Cardiac muscle cell (in vitro differentiated cells and primary cell): Measurements from ENCODE around the gene ST6GALNAC2. TPM values are rescaled to one million over a fixed set of nuclear protein-coding genes. Genes with fewer than 3 reads are reported as not detected.
"Not testable (repeated sequence)": the region's sequence is repeated elsewhere in the genome, so short reads cannot be mapped to it uniquely, and the experiment has no call there.

Source experiments
- DNase-seq, 2 donors: peaks; one replicate each; pipeline versions ENCODE4 v3.0.0 to v3.0.0-alpha.2; 2010 to 2017; ENCODE audit warnings: low read depth in 1 of 2, low spot score in 1 of 2
- H3K27ac ChIP-seq: fragments of 200-600 bp; sonication (generic); 2 replicates; pipeline ENCODE4 v1.5.1; 2016
- H3K27me3 ChIP-seq: fragments of 200-600 bp; sonication (generic); 2 replicates; pipeline ENCODE4 v1.6.0; 2016; ENCODE audit warnings: control low read depth
- H3K36me3 ChIP-seq: fragments of 200-600 bp; sonication (generic); 2 replicates; pipeline ENCODE4 v1.5.1; 2016; ENCODE audit warnings: control low read depth
- H3K4me1 ChIP-seq: fragments of 200-600 bp; sonication (generic); 2 replicates; pipeline ENCODE4 v1.8.1; 2017; ENCODE audit warnings: low read depth, mild to moderate bottlenecking, mixed run types
- H3K4me3 ChIP-seq: fragments of 200-600 bp; sonication (generic); 2 replicates; pipeline ENCODE4 v1.5.1; 2016; ENCODE audit warnings: mild to moderate bottlenecking
- H3K9me3 ChIP-seq: fragments of 200-600 bp; sonication (generic); 2 replicates; pipeline ENCODE4 v1.5.1; 2017; ENCODE audit warnings: low read depth, mild to moderate bottlenecking, control low read depth
- CTCF ChIP-seq: IDR thresholded peaks from 2 replicates; pipeline ENCODE4 v1.5.1; 2012; ENCODE audit warnings: low read depth, mild to moderate bottlenecking, low read length
- polyA plus RNA-seq: library from polyadenylated mRNA; unstranded; fragments of >200 nt; fragmentation: Nextera tagmentation; extraction: Ambion mirVana; gene quantifications from 2 replicates; pipeline ENCODE4 v1.2.1, GENCODE V29; 2016
- total RNA-seq: library from RNA; depleted of rRNA; stranded (reverse); fragments of >200 nt; gene quantifications from 2 replicates; pipeline ENCODE4 v1.2.3, GENCODE V29; 2016

Gene ST6GALNAC2
- total and polyA plus RNA-seq, 2 experiments from 2014 or later = 0.88 to 1.0 TPM

- Histone ChIP-seq H3K4me3 (no peak overlapping the region), H3K4me1 (peaks cover 13% of the 10 kb centered on the region), H3K9me3 (no peaks in the 10 kb centered on the region), H3K27me3 (no peaks in the 10 kb centered on the region), H3K27ac (no peak overlapping the region), H3K36me3 (no peaks in the 10 kb centered on the region)
- peak in 1 of 2 donors; percentile 71 for DNase-seq
- TF ChIP-seq CTCF = peak; percentile 16
Observed at GRCh38 chr17:76528528-76529223, 57.0 kb downstream of the ST6GALNAC2 start.

GRCh38 chr17:76528156-76528527 is 57.5 kb downstream of the ST6GALNAC2 start:
- no peak for TF ChIP-seq CTCF
- H3K9me3 ChIP-seq = no peaks in the 10 kb centered on the region
- H3K4me3 ChIP-seq = no peak overlapping the region
- DNase-seq = no peak
- peaks cover 13% of the 10 kb centered on the region for H3K4me1 ChIP-seq
- no peak overlapping the region for H3K27ac ChIP-seq
- no peaks in the 10 kb centered on the region for H3K27me3 ChIP-seq
- H3K36me3 ChIP-seq = no peaks in the 10 kb centered on the region

- peak in 1 of 2 donors; percentile 95 for DNase-seq
- H3K4me3 ChIP-seq = no peak overlapping the region
- H3K4me1 ChIP-seq = peaks cover 13% of the 10 kb centered on the region
- no peaks in the 10 kb centered on the region for H3K36me3 ChIP-seq
- TF ChIP-seq CTCF = no peak
- H3K27me3 ChIP-seq = no peaks in the 10 kb centered on the region
- no peak overlapping the region for H3K27ac ChIP-seq
- no peaks in the 10 kb centered on the region for H3K9me3 ChIP-seq
Observed at GRCh38 chr17:76527430-76528111, 58.1 kb downstream of the ST6GALNAC2 start.

- not testable (repeated sequence) for H3K4me3 ChIP-seq, DNase-seq, H3K36me3 ChIP-seq, H3K27ac ChIP-seq, H3K9me3 ChIP-seq, H3K27me3 ChIP-seq
- H3K4me1 ChIP-seq = peaks cover 13% of the 10 kb centered on the region
Observed at GRCh38 chr17:76527016-76527415, 58.6 kb downstream of the ST6GALNAC2 start.

DNA sequence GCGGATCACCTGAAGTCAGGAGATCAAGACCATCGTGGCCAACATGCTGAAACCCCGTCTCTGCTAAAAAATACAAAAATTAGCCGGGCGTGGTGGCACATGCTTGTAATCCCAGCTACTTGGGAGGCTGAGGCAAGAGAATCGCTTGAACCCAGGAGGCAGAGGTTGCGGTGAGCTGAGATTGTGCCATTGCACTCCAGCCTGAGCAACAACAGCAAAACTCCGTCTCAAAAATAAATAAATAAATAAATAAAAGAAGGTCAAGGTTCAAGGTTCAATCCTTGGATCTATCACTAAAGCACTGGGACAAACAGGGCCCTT is 60.2 kb downstream of the ST6GALNAC2 start:
- H3K36me3 ChIP-seq, H3K4me3 ChIP-seq, H3K27me3 ChIP-seq, DNase-seq, H3K9me3 ChIP-seq, H3K27ac ChIP-seq: not testable (repeated sequence)
- H3K4me1 ChIP-seq = peaks cover 12% of the 10 kb centered on the region

GRCh38 chr17:76524598-76525512 is 60.8 kb downstream of the ST6GALNAC2 start:
- no peak overlapping the region for H3K4me3 ChIP-seq
- H3K36me3 ChIP-seq = no peaks in the 10 kb centered on the region
- TF ChIP-seq CTCF = no peak
- no peak overlapping the region for H3K27ac ChIP-seq
- H3K27me3 ChIP-seq = no peaks in the 10 kb centered on the region
- DNase-seq = peak in 1 of 2 donors; percentile 65
- H3K4me1 ChIP-seq = peaks cover 5% of the 10 kb centered on the region
- H3K9me3 ChIP-seq = no peaks in the 10 kb centered on the region
